Endothelial cell of umbilical vein (primary cell): Measurements from ENCODE around the gene DNAJB8.

Experiments used
- CTCF ChIP-seq, 2 donors: IDR thresholded peaks; 1 replicate in 1 of 2; 2 replicates in 1 of 2; pipeline ENCODE4 v1.5.1; 2011; ENCODE audit warnings: low read length in 2 of 2, mild to moderate bottlenecking in 2 of 2, moderate library complexity in 2 of 2, control low read depth in 1 of 2, inconsistent platforms in 1 of 2, low read depth in 1 of 2; ENCODE audit not compliant: insufficient read depth in 1 of 2; ENCODE audit errors: extremely low read depth in 1 of 2
- EZH2 ChIP-seq: IDR thresholded peaks from 2 replicates; pipeline ENCODE4 v1.6.1; 2012; ENCODE audit warnings: borderline replicate concordance, low read depth, mild to moderate bottlenecking, moderate library complexity, low read length, inconsistent platforms; ENCODE audit not compliant: severe bottlenecking
- POLR2A ChIP-seq: IDR thresholded peaks from 2 replicates; pipeline ENCODE4 v1.6.1; 2012; ENCODE audit warnings: low read depth, mild to moderate bottlenecking, control low read depth, low read length

DNA sequence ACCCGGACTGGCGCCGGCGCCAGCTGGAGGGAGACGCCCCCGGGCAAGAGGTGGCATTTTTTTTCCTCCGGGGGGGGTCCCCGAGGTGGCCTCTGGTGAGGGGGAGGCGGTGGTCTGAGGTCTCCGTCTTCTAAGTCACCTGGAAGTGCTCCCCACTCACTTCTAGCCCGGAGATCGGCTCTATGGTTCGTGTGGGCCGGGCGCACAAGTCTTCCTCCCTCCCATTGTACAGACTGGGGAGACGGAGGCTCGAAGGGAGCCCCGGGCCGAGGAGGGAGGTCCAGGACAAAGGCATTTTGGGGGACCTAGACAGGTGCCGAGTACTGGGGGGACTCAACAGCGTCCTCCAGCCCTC, 21.9 kb upstream of the DNAJB8 start:
- TF ChIP-seq POLR2A = no peak
- no peak for TF ChIP-seq CTCF (IDR thresholded peaks at IDR 0.05; ENCODE audit: extremely low read depth in 1 of 2, insufficient read depth in 1 of 2, low read depth in 1 of 2, low read length in 2 of 2)
- TF ChIP-seq EZH2 = no peak
